IMR-90 (cell line): Measurements from ENCODE around the gene ACO1. TPM values are rescaled to one million over a fixed set of nuclear protein-coding genes. Genes with fewer than 3 reads are reported as not detected.

ENCODE experiments used
- ATAC-seq: fragments of 200-7000 bp; cut with Tn5 transposase; 2 replicates; pipeline ENCODE4 v1.9.1; 2020; ENCODE audit warnings: low read depth, mild to moderate bottlenecking, moderate library complexity
- BruUV-seq: library from RNA; stranded (reverse); fragments of 400-500 nt; replicated peaks from 2 replicates; lab custom pipeline; 2021; lab: Mats Ljungman, UMichigan
- CTCF ChIA-PET: fragments of 300-600 bp; formaldehyde crosslinking; extraction: SDS; loops from one replicate; lab custom pipeline; 2021; ENCODE audit warnings: antibody characterized with exemption; lab: Yijun Ruan, JAX
- POLR2A ChIA-PET: fragments of 300-600 bp; sonication (Branson Sonifier 250); formaldehyde crosslinking; loops from one replicate; lab custom pipeline; 2022; ENCODE audit warnings: antibody characterized with exemption; ENCODE audit not compliant: unreplicated experiment; lab: Charles Lee
- DNase-seq: peaks from one replicate; pipeline ENCODE4 v3.0.0; 2013
- H2AFZ ChIP-seq: replicated peaks from 2 replicates; pipeline ENCODE3; 2013; ENCODE audit warnings: low read length, mild to moderate bottlenecking; ENCODE audit not compliant: poor library complexity
- H2AK5ac ChIP-seq: 2 replicates; pipeline ENCODE4 v1.6.1; 2013; ENCODE audit warnings: low read depth, low read length, inconsistent platforms
- H2AK9ac ChIP-seq: replicated peaks from 2 replicates; pipeline ENCODE3; 2013; ENCODE audit warnings: mild to moderate bottlenecking, low read depth, low read length, moderate library complexity; ENCODE audit not compliant: poor library complexity
- H2BK120ac ChIP-seq: 2 replicates; pipeline ENCODE4 v1.6.1; 2013; ENCODE audit warnings: low read depth, low read length, inconsistent platforms
- H2BK15ac ChIP-seq: 3 replicates; pipeline ENCODE4 v1.6.1; 2013; ENCODE audit warnings: low read depth, low read length, inconsistent platforms
- H2BK20ac ChIP-seq: 2 replicates; pipeline ENCODE4 v1.6.1; 2013; ENCODE audit warnings: low read depth, mild to moderate bottlenecking, inconsistent platforms, low read length, moderate library complexity
- H2BK5ac ChIP-seq: 2 replicates; pipeline ENCODE4 v1.6.1; 2013; ENCODE audit warnings: mild to moderate bottlenecking, low read depth, low read length, inconsistent platforms; ENCODE audit not compliant: poor library complexity, severe bottlenecking
- H3K14ac ChIP-seq: replicated peaks from 2 replicates; pipeline ENCODE4 v1.6.1; 2013; ENCODE audit warnings: low read depth, low read length, inconsistent platforms
- H3K18ac ChIP-seq: 2 replicates; pipeline ENCODE4 v1.6.1; 2013; ENCODE audit warnings: low read depth, low read length, control low read depth
- H3K23ac ChIP-seq: 2 replicates; pipeline ENCODE4 v1.6.1; 2013; ENCODE audit warnings: low read depth, low read length, inconsistent platforms
- H3K27ac ChIP-seq: 2 replicates; pipeline ENCODE4 v1.5.1; 2013; ENCODE audit warnings: mild to moderate bottlenecking, control low read depth, low read length; ENCODE audit not compliant: insufficient read depth
- H3K27me3 ChIP-seq: 2 replicates; pipeline ENCODE4 v1.6.1; 2013; ENCODE audit warnings: low read length; ENCODE audit not compliant: control insufficient read depth, insufficient read depth
- H3K36me3 ChIP-seq: 2 replicates; pipeline ENCODE4 v1.6.1; 2013; ENCODE audit warnings: low read length, mixed read lengths; ENCODE audit not compliant: control insufficient read depth, insufficient read depth
- H3K4ac ChIP-seq: 2 replicates; pipeline ENCODE4 v1.6.1; 2013; ENCODE audit warnings: low read depth, low read length, inconsistent platforms
- H3K4me1 ChIP-seq: 2 replicates; pipeline ENCODE4 v1.6.1; 2013; ENCODE audit warnings: low read length, mixed read lengths; ENCODE audit not compliant: control insufficient read depth, insufficient read depth
- H3K4me2 ChIP-seq: 2 replicates; pipeline ENCODE4 v1.6.1; 2013; ENCODE audit warnings: low read depth, mild to moderate bottlenecking, control low read depth, low read length, moderate library complexity
- H3K4me3 ChIP-seq: 2 replicates; pipeline ENCODE4 v1.5.1; 2013; ENCODE audit warnings: low read depth, mild to moderate bottlenecking, control low read depth, low read length, moderate library complexity; ENCODE audit not compliant: insufficient read depth
- H3K56ac ChIP-seq: 2 replicates; pipeline ENCODE4 v1.6.1; 2013; ENCODE audit warnings: low read length, inconsistent platforms; ENCODE audit not compliant: insufficient read depth; ENCODE audit errors: extremely low read depth
- H3K79me1 ChIP-seq, 2 experiments: 2 replicates each; pipeline ENCODE4 v1.6.1; 2013; ENCODE audit warnings: low read length in 2 of 2, inconsistent platforms in 1 of 2, low read depth in 1 of 2
- H3K9ac ChIP-seq: 2 replicates; pipeline ENCODE4 v1.6.1; 2013; ENCODE audit warnings: low read depth, low read length, control low read depth
- H3K9me1 ChIP-seq: 2 replicates; pipeline ENCODE4 v1.6.1; 2013; ENCODE audit warnings: low read length, inconsistent platforms; ENCODE audit not compliant: insufficient read depth
- H3K9me3 ChIP-seq: 2 replicates; pipeline ENCODE4 v1.6.1; 2013; ENCODE audit warnings: low read length; ENCODE audit not compliant: control insufficient read depth, insufficient read depth
- H4K20me1 ChIP-seq: 2 replicates; pipeline ENCODE4 v1.6.1; 2013; ENCODE audit warnings: low read length, inconsistent platforms; ENCODE audit not compliant: insufficient read depth
- H4K5ac ChIP-seq: 2 replicates; pipeline ENCODE4 v1.6.1; 2013; ENCODE audit warnings: mild to moderate bottlenecking, low read depth, low read length, control low read depth
- H4K8ac ChIP-seq, 2 experiments: 2 replicates each; pipeline ENCODE4 v1.6.1; 2013; ENCODE audit warnings: low read depth in 2 of 2, low read length in 2 of 2, control low read depth in 1 of 2, inconsistent platforms in 1 of 2
- H4K91ac ChIP-seq: 2 replicates; pipeline ENCODE4 v1.6.1; 2013; ENCODE audit warnings: low read depth, low read length, inconsistent platforms; ENCODE audit not compliant: insufficient read depth
- BHLHE40 ChIP-seq: fragments of 150-350 bp; IDR thresholded peaks from 2 replicates; pipeline ENCODE4 v1.6.1; 2016; ENCODE audit warnings: mild to moderate bottlenecking, low read depth, low read length
- CHD1 ChIP-seq: IDR thresholded peaks from 2 replicates; pipeline ENCODE4 v1.6.1; 2012; ENCODE audit warnings: low read depth, low read length, improper control_type of control experiment
- CTCF ChIP-seq: conservative IDR thresholded peaks from 2 replicates; pipeline ENCODE4 v1.5.1; 2012; ENCODE audit warnings: mild to moderate bottlenecking, low read depth, low read length, improper control_type of control experiment
- ELK1 ChIP-seq: fragments of 150-350 bp; IDR thresholded peaks from 2 replicates; pipeline ENCODE4 v1.6.1; 2016; ENCODE audit warnings: low read depth, mild to moderate bottlenecking, low read length, moderate library complexity, borderline replicate concordance
- FOS ChIP-seq: fragments of 150-350 bp; IDR thresholded peaks from 2 replicates; pipeline ENCODE4 v1.6.1; 2016; ENCODE audit warnings: low read depth, low read length
- MAFK ChIP-seq: IDR thresholded peaks from 2 replicates; pipeline ENCODE4 v1.6.1; 2012; ENCODE audit warnings: low read depth, low read length, improper control_type of control experiment
- MAZ ChIP-seq: IDR thresholded peaks from 2 replicates; pipeline ENCODE4 v1.6.1; 2012; ENCODE audit warnings: low read depth, mild to moderate bottlenecking, low read length, improper control_type of control experiment, moderate library complexity, borderline replicate concordance
- MXI1 ChIP-seq: IDR thresholded peaks from 2 replicates; pipeline ENCODE4 v1.6.1; 2012; ENCODE audit warnings: low read depth, mild to moderate bottlenecking, low read length, moderate library complexity, borderline replicate concordance
- POLR2A ChIP-seq: IDR thresholded peaks from 2 replicates; pipeline ENCODE4 v1.6.1; 2012; ENCODE audit warnings: mild to moderate bottlenecking, low read depth, low read length
- RAD21 ChIP-seq: IDR thresholded peaks from 2 replicates; pipeline ENCODE4 v1.6.1; 2012; ENCODE audit warnings: low read length, improper control_type of control experiment
- RCOR1 ChIP-seq: IDR thresholded peaks from 2 replicates; pipeline ENCODE4 v1.6.1; 2012; ENCODE audit warnings: mild to moderate bottlenecking, low read length, improper control_type of control experiment; ENCODE audit not compliant: insufficient replicate concordance
- RFX5 ChIP-seq: IDR thresholded peaks from 2 replicates; pipeline ENCODE4 v1.8.0; 2012; ENCODE audit warnings: low read depth, mild to moderate bottlenecking, low read length, moderate library complexity
- SMC3 ChIP-seq: fragments of 150-350 bp; IDR thresholded peaks from 2 replicates; pipeline ENCODE4 v1.6.1; 2016; ENCODE audit warnings: low read depth, mild to moderate bottlenecking, antibody characterized with exemption, low read length, moderate library complexity
- USF2 ChIP-seq: fragments of 150-350 bp; IDR thresholded peaks from 2 replicates; pipeline ENCODE4 v1.6.1; 2017; ENCODE audit warnings: mild to moderate bottlenecking, antibody characterized with exemption, low read length, low read depth
- WGBS, 2 experiments: methylation state at CpG; one replicate each; pipeline versions ENCODE4 v1.1.5 to v1.1.7; 2013; ENCODE audit warnings: missing lambda C conversion rate in 2 of 2; ENCODE audit not compliant: insufficient read length in 1 of 2; ENCODE audit errors: extremely low coverage in 2 of 2; 5-methylcytosine and 5-hydroxymethylcytosine counted together
- dilution Hi-C: fragments of 300-500 bp; cut with HindIII; formaldehyde crosslinking; loops from one replicate; pipeline ENCODE4 v1.14.3; 2018; ENCODE audit warnings: low sequenced_read_pairs; ENCODE audit not compliant: unreplicated experiment
- in situ Hi-C: fragments of 300-500 bp; cut with MboI; formaldehyde crosslinking; loops from 3 replicates; pipeline ENCODE4 v1.14.3; 2019; ENCODE audit warnings: low sequenced_read_pairs, inconsistent platforms, mixed read lengths
- intact Hi-C: fragments of 100-400 bp; cut with micrococcal nuclease; formaldehyde crosslinking; loops from 2 replicates; pipeline ENCODE4 v1.10.0; 2022
- polyA plus RNA-seq, 3 experiments: library from polyadenylated mRNA; depleted of rRNA; stranded (reverse); fragments of >200 nt; gene quantifications; 2 replicates each; pipeline ENCODE4 v1.2.3, GENCODE V29; 2012; ENCODE audit warnings: low replicate concordance in 1 of 3
- total RNA-seq: library from RNA; depleted of rRNA; stranded (reverse); fragments of >200 nt; gene quantifications from 2 replicates; pipeline ENCODE4 v1.2.3, GENCODE V29; 2012

The ACO1 gene
- total and polyA plus RNA-seq, 2 of the 4 experiments (the other 2 are of a cell fraction), result 85.9 to 158 TPM

- H3K79me1 ChIP-seq, result peaks cover 40 to 73% of the 10 kb centered on the region in 2 experiments
- H2BK120ac ChIP-seq, result peak overlapping the region; percentile 97
- peaks cover 21% of the 10 kb centered on the region; the same call in 1 of the 2 replicates for H4K20me1 ChIP-seq
- WGBS, 2 experiments, result no CpG with 5 or more reads among the region's 7 CpGs
- H3K23ac ChIP-seq, result peak overlapping the region; percentile 27; the same call in 1 of the 2 replicates
- dilution Hi-C loops, result no loop called here
- H3K36me3 ChIP-seq, result peaks cover 16% of the 10 kb centered on the region
- H2BK20ac ChIP-seq, result peak overlapping the region; percentile 96
- H4K8ac ChIP-seq, result peak overlapping the region; percentile 95 to 97
- POLR2A ChIA-PET, result no interaction called here
- intact Hi-C loops, result loop anchor here (1.0 to 2.0 kb wide), 2 partner anchors 11 to 17 kb away; partner anchors contain the start of gene ACO1
- H3K56ac ChIP-seq, result peak overlapping the region; percentile 52; the same call in 1 of the 2 replicates
- peak overlapping the region; percentile 61 for H3K14ac ChIP-seq
- peak overlapping the region; percentile 95 for H2BK5ac ChIP-seq
- no peaks in the 10 kb centered on the region for H3K27me3 ChIP-seq
- DNase-seq, result peak; percentile 98
- no peaks in the 10 kb centered on the region for H3K9me3 ChIP-seq
- peak; percentile 87 for ATAC-seq
- H4K5ac ChIP-seq, result peak overlapping the region; percentile 45
- peak overlapping the region; percentile 90; the same call in 1 of the 2 replicates for H2AK5ac ChIP-seq
- H3K9ac ChIP-seq, result peak overlapping the region; percentile 38; the same call in 1 of the 2 replicates
- no peak overlapping the region for H3K4me3 ChIP-seq
- peak overlapping the region; percentile 12; the same call in 2 of the 3 replicates for H2BK15ac ChIP-seq
- BruUV-seq, result no TSS peak
- CTCF ChIA-PET, result no interaction called here
- no peak overlapping the region for H2AFZ ChIP-seq
- peak overlapping the region; percentile 100 for H3K27ac ChIP-seq
- H4K91ac ChIP-seq, result peak overlapping the region; percentile 94
- H3K4me2 ChIP-seq, result peak overlapping the region; percentile 2
- H3K4me1 ChIP-seq, result peaks cover 36% of the 10 kb centered on the region
- peaks cover 19% of the 10 kb centered on the region for H3K9me1 ChIP-seq
- H2AK9ac ChIP-seq, result peak overlapping the region; percentile 48
- H3K18ac ChIP-seq, result peak overlapping the region; percentile 66
- peak overlapping the region; percentile 88 for H3K4ac ChIP-seq
- in situ Hi-C loops, result no loop called here
- TF ChIP-seq BHLHE40, result 0 out of 2 replicates have a peak, but pooled peaks have one; percentile 23
- TF ChIP-seq POLR2A, result no peak
- TF ChIP-seq MAZ, result peak; percentile 65; the same call in 1 of the 2 replicates
- peak; percentile 39; the same call in 1 of the 2 replicates for TF ChIP-seq SMC3
- TF ChIP-seq USF2, result no peak
- TF ChIP-seq CTCF, result peak; percentile 47
- no peak for TF ChIP-seq RFX5
- no peak for TF ChIP-seq MAFK
- TF ChIP-seq FOS, result peak; percentile 97
- peak; percentile 68 for TF ChIP-seq RCOR1
- TF ChIP-seq CHD1, result no peak
- TF ChIP-seq ELK1, result no peak
- TF ChIP-seq RAD21, result peak; percentile 40
- TF ChIP-seq MXI1, result peak; percentile 51; the same call in 1 of the 2 replicates
Observed at GRCh38 chr9:32395510-32396216, 11.2 kb downstream of the ACO1 start.
